HEK293 (cell line): ENCODE measurements around the gene PLCXD1.

Experiments used
- CTCF ChIP-seq: fragments of 450-650 bp; formaldehyde crosslinking; IDR thresholded peaks from 2 replicates; pipeline ENCODE4 v1.5.1; 2016; ENCODE audit warnings: missing biosample characterization, missing genetic modification characterization
- REST ChIP-seq: fragments of 450-650 bp; formaldehyde crosslinking; IDR thresholded peaks from 2 replicates; pipeline ENCODE4 v1.5.1; 2016; ENCODE audit warnings: missing biosample characterization, missing genetic modification characterization
- SALL2 ChIP-seq: fragments of 450-650 bp; formaldehyde crosslinking; IDR thresholded peaks from 2 replicates; pipeline ENCODE4 v1.5.0; 2017; ENCODE audit warnings: missing biosample characterization, mild to moderate bottlenecking, missing genetic modification characterization, borderline replicate concordance
- ZBTB1 ChIP-seq: fragments of 450-650 bp; formaldehyde crosslinking; IDR thresholded peaks from 2 replicates; pipeline ENCODE4 v1.5.1; 2016; ENCODE audit warnings: missing biosample characterization, missing genetic modification characterization
- ZNF174 ChIP-seq: fragments of 450-650 bp; formaldehyde crosslinking; IDR thresholded peaks from 2 replicates; pipeline ENCODE4 v1.5.0; 2017; ENCODE audit warnings: missing biosample characterization, mild to moderate bottlenecking, missing genetic modification characterization
- ZNF362 ChIP-seq: fragments of 450-650 bp; formaldehyde crosslinking; IDR thresholded peaks from 2 replicates; pipeline ENCODE4 v1.5.1; 2016; ENCODE audit warnings: missing biosample characterization, missing genetic modification characterization
- ZNF558 ChIP-seq: fragments of 450-650 bp; formaldehyde crosslinking; IDR thresholded peaks from 2 replicates; pipeline ENCODE4 v1.5.1; 2016; ENCODE audit warnings: missing biosample characterization, missing genetic modification characterization

GRCh38 chrX:319579-320125, 38.5 kb downstream of the PLCXD1 start:
- TF ChIP-seq ZBTB1 (tag by site-specific recombination) (no peak), CTCF (no peak), ZNF174 (tag by site-specific recombination) (no peak), REST (tag by site-specific recombination) (no peak), ZNF362 (tag by site-specific recombination) (no peak), SALL2 (tag by site-specific recombination) (no peak), ZNF558 (tag by site-specific recombination) (no peak)
